GM23338 (cell line): Measurements from ENCODE around the gene ZNF805.

Experiments
- CREB1 ChIP-seq: fragments of 250-450 bp; sonication (Bioruptor Pico); IDR thresholded peaks from 2 replicates; pipeline ENCODE4 v1.5.0; 2020; ENCODE audit warnings: low read depth, mild to moderate bottlenecking, moderate library complexity
- CTCF ChIP-seq, 2 experiments: fragments of 200-600 bp in 1 of 2; sonication (generic) in 1 of 2; conservative IDR thresholded peaks; 2 replicates each; pipeline versions ENCODE4 v1.5.1 to v1.6.1; 2016 to 2017; ENCODE audit warnings: antibody characterized with exemption in 2 of 2, low read depth in 2 of 2, mild to moderate bottlenecking in 2 of 2, moderate library complexity in 1 of 2
- ETS1 ChIP-seq: IDR thresholded peaks from 2 replicates; pipeline ENCODE4 v1.6.1; 2016; ENCODE audit warnings: antibody characterized with exemption
- EZH2 ChIP-seq: fragments of 200-600 bp; sonication (generic); IDR thresholded peaks from one replicate; pipeline ENCODE4 v1.8.0; 2017; ENCODE audit warnings: antibody characterized with exemption, mild to moderate bottlenecking, low read depth; ENCODE audit not compliant: unreplicated experiment
- EZH2phosphoT487 ChIP-seq: fragments of 200-600 bp; sonication (generic); IDR thresholded peaks from one replicate; pipeline ENCODE4 v1.8.1; 2018; ENCODE audit warnings: antibody characterized with exemption; ENCODE audit not compliant: unreplicated experiment
- JUNB ChIP-seq: IDR thresholded peaks from one replicate; pipeline ENCODE4 v1.6.1; 2016; ENCODE audit warnings: antibody characterized with exemption; ENCODE audit not compliant: unreplicated experiment
- NANOG ChIP-seq: IDR thresholded peaks from 2 replicates; pipeline ENCODE4 v1.6.1; 2016; ENCODE audit warnings: antibody characterized with exemption, borderline replicate concordance
- POLR2AphosphoS5 ChIP-seq: IDR thresholded peaks from 2 replicates; pipeline ENCODE4 v1.6.1; 2016; ENCODE audit warnings: antibody characterized with exemption, low read depth
- REST ChIP-seq: IDR thresholded peaks from one replicate; pipeline ENCODE4 v1.6.1; 2018; ENCODE audit warnings: antibody characterized with exemption; ENCODE audit not compliant: unreplicated experiment
- ZNF114 ChIP-seq: fragments of 250-450 bp; sonication (Bioruptor Pico); IDR thresholded peaks from 2 replicates; pipeline ENCODE4 v1.5.0; 2020; ENCODE audit warnings: mild to moderate bottlenecking, moderate library complexity
- ZNF331 ChIP-seq: fragments of 250-450 bp; sonication (Bioruptor Pico); IDR thresholded peaks from 2 replicates; pipeline ENCODE4 v1.5.0; 2020; ENCODE audit warnings: low read depth, mild to moderate bottlenecking, moderate library complexity

- TF ChIP-seq POLR2AphosphoS5 (no peak), EZH2 (no peak), CTCF (conservative IDR thresholded peaks at IDR 0.05; ENCODE audit: low read depth in 2 of 2) (no peak), EZH2phosphoT487 (no peak), REST (no peak), ETS1 (no peak), JUNB (no peak), CREB1 (CRISPR knock-in tag) (no peak), ZNF114 (CRISPR knock-in tag) (no peak), NANOG (no peak), ZNF331 (CRISPR knock-in tag) (no peak)
These were observed 36.0 kb downstream of the ZNF805 start for GRCh38 chr19:57276430-57276829.
